Nephron (organoid): ENCODE results near the gene USH2A.

ENCODE experiments used
- H3K27ac Mint-ChIP-seq, 3 experiments: 2 replicates each; pipeline ENCODE4 v1.8.0; 2020; ENCODE audit warnings: mixed read lengths in 3 of 3, mild to moderate bottlenecking in 2 of 3, moderate library complexity in 1 of 3
- H3K27me3 Mint-ChIP-seq: 2 replicates; pipeline ENCODE4 v1.8.0; 2021; ENCODE audit warnings: low read depth, mild to moderate bottlenecking, moderate library complexity, mixed read lengths
- H3K36me3 Mint-ChIP-seq: 2 replicates; pipeline ENCODE4 v1.8.0; 2020; ENCODE audit warnings: low read depth, mixed read lengths
- H3K4me1 Mint-ChIP-seq: 2 replicates; pipeline ENCODE4 v1.8.0; 2020; ENCODE audit warnings: mixed read lengths
- H3K4me3 Mint-ChIP-seq, 3 experiments: 2 replicates each; pipeline ENCODE4 v1.8.0; 2020; ENCODE audit warnings: mild to moderate bottlenecking in 3 of 3, mixed read lengths in 3 of 3, moderate library complexity in 2 of 3
- H3K9me3 Mint-ChIP-seq: 2 replicates; pipeline ENCODE4 v1.8.0; 2020; ENCODE audit warnings: mixed read lengths
- CTCF ChIP-seq, 3 experiments: fragments of 200-600 bp; sonication (generic); IDR thresholded peaks; one replicate each; pipeline ENCODE4 v1.5.0; 2021; ENCODE audit warnings: antibody characterized with exemption in 3 of 3; ENCODE audit not compliant: unreplicated experiment in 3 of 3

USH2A gene

GRCh38 chr1:216114180-216114579 lies 309.1 kb downstream of the USH2A start:
- no peaks in the 10 kb centered on the region for H3K4me1 Mint-ChIP-seq
- H3K9me3 Mint-ChIP-seq = no peaks in the 10 kb centered on the region
- no peaks in the 10 kb centered on the region for H3K27me3 Mint-ChIP-seq
- TF ChIP-seq CTCF (IDR thresholded peaks at IDR 0.05; ENCODE audit: unreplicated experiment in 3 of 3) = no peak
- no peaks in the 10 kb centered on the region for H3K36me3 Mint-ChIP-seq
- no peak overlapping the region for H3K4me3 Mint-ChIP-seq
- no peak overlapping the region for H3K27ac Mint-ChIP-seq

DNA sequence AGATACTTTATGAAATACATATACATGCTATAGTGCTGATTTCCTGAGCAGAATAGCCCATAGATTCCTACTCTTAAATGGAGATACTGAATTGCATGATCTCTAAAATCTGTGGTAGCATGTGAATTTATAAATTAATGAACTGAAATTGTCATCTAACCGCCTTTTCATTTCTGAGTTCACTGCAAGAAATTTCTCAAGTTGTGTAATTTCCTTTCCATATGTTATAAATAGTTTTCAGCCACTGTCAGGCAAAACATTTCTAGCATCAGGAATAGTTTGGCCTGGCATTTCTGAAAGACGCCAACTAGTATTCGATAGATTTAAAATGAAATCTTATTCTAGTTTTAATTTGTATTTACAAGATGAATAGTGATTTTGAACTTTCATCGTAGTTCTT lies 310.1 kb downstream of the USH2A start:
- Mint-ChIP-seq H3K27me3 (no peaks in the 10 kb centered on the region), H3K9me3 (no peaks in the 10 kb centered on the region), H3K4me1 (no peaks in the 10 kb centered on the region), H3K36me3 (no peaks in the 10 kb centered on the region), H3K27ac (no peak overlapping the region), H3K4me3 (no peak overlapping the region)
- TF ChIP-seq CTCF (IDR thresholded peaks at IDR 0.05; ENCODE audit: unreplicated experiment in 3 of 3) = no peak

GRCh38 chr1:216111842-216112241 lies 311.4 kb downstream of the USH2A start:
- Mint-ChIP-seq H3K36me3 (no peaks in the 10 kb centered on the region), H3K27me3 (no peaks in the 10 kb centered on the region), H3K27ac (no peak overlapping the region), H3K4me1 (no peaks in the 10 kb centered on the region), H3K9me3 (no peaks in the 10 kb centered on the region), H3K4me3 (no peak overlapping the region)
- peak in 2 of 3 experiments; percentile 24 to 31 for TF ChIP-seq CTCF (IDR thresholded peaks at IDR 0.05; ENCODE audit: unreplicated experiment in 3 of 3)

GRCh38 chr1:216095400-216095799 lies 327.8 kb downstream of the USH2A start:
- H3K9me3 Mint-ChIP-seq = no peaks in the 10 kb centered on the region

GRCh38 chr1:216090556-216090955 lies 332.7 kb downstream of the USH2A start:
- no peak overlapping the region for H3K4me3 Mint-ChIP-seq
- no peak overlapping the region for H3K27ac Mint-ChIP-seq
- H3K36me3 Mint-ChIP-seq = no peaks in the 10 kb centered on the region
- TF ChIP-seq CTCF (IDR thresholded peaks at IDR 0.05; ENCODE audit: unreplicated experiment in 3 of 3) = no peak
- H3K9me3 Mint-ChIP-seq = no peaks in the 10 kb centered on the region
- H3K4me1 Mint-ChIP-seq = no peaks in the 10 kb centered on the region
- no peaks in the 10 kb centered on the region for H3K27me3 Mint-ChIP-seq

More at GRCh38 chr1:216095400-216095799, 327.8 kb downstream of the USH2A start:
- Mint-ChIP-seq H3K4me1 (no peaks in the 10 kb centered on the region), H3K36me3 (no peaks in the 10 kb centered on the region), H3K4me3 (no peak overlapping the region), H3K27ac (no peak overlapping the region), H3K27me3 (no peaks in the 10 kb centered on the region)
- TF ChIP-seq CTCF (IDR thresholded peaks at IDR 0.05; ENCODE audit: unreplicated experiment in 3 of 3) = no peak

- Mint-ChIP-seq H3K4me3 (no peak overlapping the region), H3K27ac (no peak overlapping the region), H3K36me3 (no peaks in the 10 kb centered on the region), H3K9me3 (peaks cover 3% of the 10 kb centered on the region), H3K4me1 (no peaks in the 10 kb centered on the region), H3K27me3 (no peaks in the 10 kb centered on the region)
- no peak for TF ChIP-seq CTCF (IDR thresholded peaks at IDR 0.05; ENCODE audit: unreplicated experiment in 3 of 3)
Measured at GRCh38 chr1:216086678-216087077, 336.6 kb downstream of the USH2A start.
